GM21723 (cell line): Measurements from ENCODE around the gene CNR2.
A peak's percentile ranks its signal among the peaks of the same experiment; 100 is the strongest.
"Not testable (repeated sequence)": the region's sequence is repeated elsewhere in the genome, so short reads cannot be mapped to it uniquely, and the experiment has no call there.

Experiments used
- ATAC-seq: cut with Tn5 transposase; IDR thresholded peaks from one replicate; pipeline ENCODE4 v1.9.1; 2021; ENCODE audit warnings: mild to moderate bottlenecking, moderate library complexity; ENCODE audit not compliant: unreplicated experiment

The CNR2 gene

GRCh38 chr1:23913212-23913880, at the start of gene CNR2:
CNR2 (minus strand) TSS chr1:23913362; CDS start chr1:23875617, 37,745 bp downstream.
- no peak for ATAC-seq

- ATAC-seq, result no peak
These were observed 47.3 kb upstream of the CNR2 start for GRCh38 chr1:23960291-23961020.

GRCh38 chr1:23959461-23960290, 46.5 kb upstream of the CNR2 start, which contains the start of gene PNRC2:
PNRC2 (plus strand) TSS chr1:23959828; CDS start chr1:23961458, 1,630 bp downstream.
- ATAC-seq, result peak; percentile 73

- ATAC-seq, result peak; percentile 71
These were observed 45.8 kb upstream of the CNR2 start for GRCh38 chr1:23958810-23959460.

- not testable (repeated sequence) for ATAC-seq
These were observed 45.1 kb upstream of the CNR2 start for GRCh38 chr1:23958040-23958809.

- no peak for ATAC-seq
These were observed 43.9 kb upstream of the CNR2 start for GRCh38 chr1:23957096-23957495.

GRCh38 chr1:23953020-23953419, 39.9 kb upstream of the CNR2 start:
- ATAC-seq, result no peak

GRCh38 chr1:23947366-23947765, 34.2 kb upstream of the CNR2 start:
- ATAC-seq, result no peak

GRCh38 chr1:23936481-23937176, 23.5 kb upstream of the CNR2 start:
- no peak for ATAC-seq

- ATAC-seq, result no peak
These were observed 18.3 kb upstream of the CNR2 start for GRCh38 chr1:23931491-23931880.

- no peak for ATAC-seq
These were observed 17.8 kb upstream of the CNR2 start for GRCh38 chr1:23930861-23931490.

GRCh38 chr1:23930270-23930669, 17.1 kb upstream of the CNR2 start:
- no peak for ATAC-seq

GRCh38 chr1:23928789-23929188, 15.6 kb upstream of the CNR2 start:
- ATAC-seq, result no peak

GRCh38 chr1:23927097-23927496, 13.9 kb upstream of the CNR2 start:
- no peak for ATAC-seq

GRCh38 chr1:23925279-23925678, 12.1 kb upstream of the CNR2 start:
- ATAC-seq, result no peak

- no peak for ATAC-seq
These were observed 11.4 kb upstream of the CNR2 start for GRCh38 chr1:23924601-23925000.

GRCh38 chr1:23923592-23924499, 10.7 kb upstream of the CNR2 start:
- ATAC-seq, result no peak

- ATAC-seq, result no peak
These were observed 9.3 kb upstream of the CNR2 start for GRCh38 chr1:23922321-23922943.
